Measurements from ENCODE around the gene RAB36.
A peak's percentile ranks its signal among the peaks of the same experiment; 100 is the strongest.

The RAB36 gene

DNA sequence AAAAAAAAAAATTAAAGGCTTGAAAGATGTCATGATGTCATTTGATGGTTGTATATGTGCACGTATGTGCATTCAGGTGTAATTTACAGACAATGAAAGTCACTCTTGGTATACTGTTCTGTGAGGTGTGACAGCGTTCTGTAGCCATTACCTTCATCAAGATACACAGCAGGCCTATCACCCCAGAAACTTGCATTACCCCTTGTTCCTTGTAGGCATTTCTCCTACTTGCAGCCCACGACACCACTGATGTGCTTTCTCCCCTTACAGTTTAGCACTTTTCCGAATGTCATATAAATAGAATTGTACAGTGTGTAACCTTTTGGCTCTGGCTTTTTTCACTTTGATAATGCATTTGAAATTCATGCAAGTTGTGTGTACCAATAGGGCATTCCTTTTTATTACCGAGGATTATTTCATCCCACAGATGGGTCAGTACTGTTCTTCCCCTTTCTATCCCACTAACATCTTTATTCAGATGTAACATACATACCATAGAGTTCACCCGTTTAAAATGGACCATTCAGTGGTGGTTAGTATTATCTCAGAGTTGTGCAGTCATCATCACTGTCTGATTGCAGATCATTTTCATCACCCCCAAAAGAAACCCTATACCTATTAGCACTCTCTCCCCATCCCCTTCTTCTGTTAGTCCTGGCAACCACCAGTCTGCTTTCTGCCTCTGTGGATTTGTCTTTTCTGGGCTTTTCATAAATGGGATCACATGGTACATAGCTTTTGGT is 65.3 kb downstream of the RAB36 start:
- no peak for DNase-seq

DNA sequence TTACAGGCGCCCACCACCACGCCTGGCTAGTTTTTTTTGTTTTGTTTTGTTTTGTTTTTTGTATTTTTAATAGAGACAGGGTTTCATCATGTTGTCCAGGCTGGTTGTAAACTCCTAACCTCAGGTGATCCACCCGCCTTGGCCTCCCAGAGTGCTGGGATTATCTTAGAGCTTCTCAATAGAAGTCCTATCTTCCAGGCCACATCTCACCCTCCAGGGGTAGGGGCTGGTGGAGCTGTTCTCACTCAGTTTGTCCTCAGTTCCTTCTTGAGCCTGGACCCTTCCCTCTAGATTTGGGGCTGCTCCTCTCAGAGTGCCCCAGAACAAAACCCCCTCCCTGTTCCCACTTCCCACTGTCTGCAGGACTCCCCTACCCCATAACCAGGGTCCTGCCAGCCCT is 66.3 kb downstream of the RAB36 start:
- no peak for DNase-seq

DNA sequence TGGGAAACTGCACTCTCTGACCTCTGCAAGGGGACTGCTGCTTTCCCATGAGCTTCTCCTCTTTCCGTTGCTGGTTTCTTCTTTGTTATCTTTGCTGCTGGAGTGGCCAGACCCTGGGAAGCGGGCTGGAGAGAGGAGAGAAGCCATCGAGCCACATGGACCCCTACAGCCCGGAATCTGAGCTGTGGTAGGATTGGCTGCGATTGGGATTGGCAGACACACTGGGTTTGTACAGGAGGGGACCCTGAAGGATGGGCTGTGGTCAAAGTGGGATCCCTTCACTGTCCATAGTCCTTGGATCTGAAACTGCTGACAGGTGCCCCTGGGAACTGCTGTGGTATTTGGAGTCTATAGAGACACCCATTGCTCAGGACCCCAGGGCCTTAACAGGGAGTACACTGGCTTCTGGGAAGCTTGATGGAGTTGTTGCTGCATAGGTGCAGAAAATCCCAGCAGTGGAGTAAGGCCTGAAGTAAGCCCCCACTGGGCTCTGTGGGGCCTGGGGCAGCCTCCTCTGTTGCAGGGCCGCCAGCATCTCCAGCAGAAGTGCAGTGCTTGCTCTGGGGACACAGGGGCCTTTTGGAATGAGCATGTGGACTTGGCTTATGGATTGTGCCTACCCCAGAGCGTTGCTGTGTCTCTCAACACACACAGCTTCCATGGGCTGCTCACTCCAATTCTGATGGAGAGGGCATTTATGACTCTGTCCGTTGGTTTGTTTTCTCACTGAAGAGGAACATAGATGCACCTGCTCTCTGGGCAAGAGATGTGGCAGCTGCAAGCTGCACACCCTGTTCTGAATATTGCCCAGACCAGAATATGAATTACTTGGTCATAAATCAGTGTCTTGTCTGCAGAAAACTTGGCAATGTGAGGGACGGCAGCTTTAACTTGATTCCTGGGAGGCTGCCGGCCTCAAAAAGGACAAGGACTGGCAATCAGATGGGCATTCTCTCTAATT is 67.1 kb downstream of the RAB36 start:
- peak; percentile 70 to 92 (median 76) for DNase-seq

DNA sequence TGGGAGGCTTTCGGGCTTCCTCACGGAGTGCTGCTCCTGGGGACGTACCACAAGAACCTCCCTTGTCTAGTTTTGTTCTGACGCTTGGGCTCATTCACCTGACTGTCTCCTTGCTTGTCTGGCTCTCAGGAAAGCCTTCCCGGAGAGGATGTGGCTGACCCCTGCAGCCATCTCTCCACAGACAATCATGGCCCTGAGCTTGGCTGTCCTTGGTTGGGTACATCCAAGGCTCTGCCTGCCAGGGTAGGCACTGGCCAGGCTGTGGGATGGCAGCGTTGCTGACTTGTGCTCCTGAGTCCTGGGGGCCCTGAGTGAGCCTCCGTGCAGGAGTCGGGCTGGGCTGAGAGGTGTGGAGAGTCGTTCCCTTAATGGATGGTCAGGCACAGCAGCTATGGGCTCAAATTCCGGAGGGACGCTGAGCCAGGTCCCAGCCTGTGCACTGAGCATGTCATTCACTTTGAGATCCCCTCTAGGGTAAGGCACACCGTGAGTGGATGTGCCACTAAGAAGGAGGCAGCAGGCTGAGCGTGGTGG is 67.8 kb downstream of the RAB36 start:
- DNase-seq, result peak in 1 of 3 experiments; percentile 19

DNA sequence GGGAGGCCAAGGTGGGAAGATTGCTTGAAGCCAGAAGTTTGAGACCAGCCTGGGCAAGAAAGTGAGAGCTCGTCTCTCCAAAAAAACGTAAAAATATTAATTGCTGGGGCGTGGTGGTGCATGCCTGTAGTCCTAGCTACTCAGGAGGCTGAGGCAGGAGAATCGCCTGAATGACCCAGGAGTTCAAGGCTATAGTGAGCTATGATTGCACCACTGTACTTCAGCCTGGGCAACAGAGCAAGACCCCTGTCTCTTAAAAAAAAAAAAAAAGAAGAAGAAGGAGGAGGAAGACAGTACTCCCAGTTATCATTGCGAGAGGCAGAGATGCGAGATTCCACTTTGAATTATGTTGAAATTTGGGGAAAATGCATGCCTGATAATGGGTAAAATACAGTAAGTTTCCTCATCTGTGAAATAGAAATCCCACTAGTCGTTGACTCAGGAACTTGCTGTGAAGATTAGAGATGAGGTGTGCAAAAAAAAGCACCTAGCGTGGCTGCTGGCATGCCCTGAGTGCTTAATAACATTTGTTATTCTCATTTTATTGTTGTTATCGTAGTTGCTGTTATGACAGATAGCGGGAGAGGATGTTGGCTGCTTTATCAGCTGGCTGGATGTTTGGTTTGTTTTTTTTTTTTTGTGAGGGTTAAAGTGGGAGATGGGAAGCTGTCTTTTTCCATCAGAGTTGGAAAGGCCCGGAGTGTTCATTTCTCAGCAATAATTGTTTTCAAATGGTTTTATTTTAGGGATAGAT is 68.5 kb downstream of the RAB36 start:
- DNase-seq, result peak in 1 of 3 experiments; percentile 7
